Immature natural killer cell (primary cell): ENCODE measurements around the gene CHCHD6. TPM values are rescaled to one million over a fixed set of nuclear protein-coding genes. Genes with fewer than 3 reads are reported as not detected.

Source experiments
- DNase-seq, 3 donors: peaks; one replicate each; pipeline ENCODE4 v3.0.0; 2022; ENCODE audit warnings: mixed read lengths in 1 of 3
- H3K27ac Mint-ChIP-seq, 6 donors: one replicate each; pipeline ENCODE4 v1.8.0; 2020; ENCODE audit warnings: mixed read lengths in 6 of 6, mild to moderate bottlenecking in 5 of 6, inconsistent platforms in 4 of 6, moderate library complexity in 3 of 6
- H3K27me3 Mint-ChIP-seq, 3 donors: one replicate each; pipeline ENCODE4 v1.8.0; 2020 to 2021; ENCODE audit warnings: low read depth in 3 of 3, mild to moderate bottlenecking in 3 of 3, mixed read lengths in 3 of 3, moderate library complexity in 3 of 3, inconsistent platforms in 1 of 3
- H3K36me3 Mint-ChIP-seq, 3 donors: one replicate each; pipeline ENCODE4 v1.8.0; 2020; ENCODE audit warnings: mixed read lengths in 3 of 3, inconsistent platforms in 2 of 3, mild to moderate bottlenecking in 2 of 3
- H3K4me1 Mint-ChIP-seq, 2 donors: one replicate each; pipeline ENCODE4 v1.8.0; 2020; ENCODE audit warnings: inconsistent platforms in 2 of 2, mild to moderate bottlenecking in 2 of 2, mixed read lengths in 2 of 2, moderate library complexity in 1 of 2
- H3K4me3 Mint-ChIP-seq, 5 donors: one replicate each; pipeline ENCODE4 v1.8.0; 2020; ENCODE audit warnings: mild to moderate bottlenecking in 5 of 5, mixed read lengths in 5 of 5, inconsistent platforms in 3 of 5, moderate library complexity in 3 of 5
- H3K9me3 Mint-ChIP-seq, 6 donors: one replicate each; pipeline ENCODE4 v1.8.0; 2020; ENCODE audit warnings: mild to moderate bottlenecking in 6 of 6, mixed read lengths in 6 of 6, inconsistent platforms in 4 of 6, moderate library complexity in 3 of 6
- polyA plus RNA-seq, 3 donors: library from polyadenylated mRNA; unstranded; fragments of 300-500 nt; fragmentation: Illumina TruSeq; gene quantifications; one replicate each; pipeline ENCODE4 v1.2.3, GENCODE V29; 2021

The CHCHD6 gene, protein sequence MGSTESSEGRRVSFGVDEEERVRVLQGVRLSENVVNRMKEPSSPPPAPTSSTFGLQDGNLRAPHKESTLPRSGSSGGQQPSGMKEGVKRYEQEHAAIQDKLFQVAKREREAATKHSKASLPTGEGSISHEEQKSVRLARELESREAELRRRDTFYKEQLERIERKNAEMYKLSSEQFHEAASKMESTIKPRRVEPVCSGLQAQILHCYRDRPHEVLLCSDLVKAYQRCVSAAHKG
- polyA plus RNA-seq: 10 to 100 TPM in 1 of 3 donors, 1 to 10 TPM in 2; 9.7 to 12.9 (median 9.7) TPM

DNA sequence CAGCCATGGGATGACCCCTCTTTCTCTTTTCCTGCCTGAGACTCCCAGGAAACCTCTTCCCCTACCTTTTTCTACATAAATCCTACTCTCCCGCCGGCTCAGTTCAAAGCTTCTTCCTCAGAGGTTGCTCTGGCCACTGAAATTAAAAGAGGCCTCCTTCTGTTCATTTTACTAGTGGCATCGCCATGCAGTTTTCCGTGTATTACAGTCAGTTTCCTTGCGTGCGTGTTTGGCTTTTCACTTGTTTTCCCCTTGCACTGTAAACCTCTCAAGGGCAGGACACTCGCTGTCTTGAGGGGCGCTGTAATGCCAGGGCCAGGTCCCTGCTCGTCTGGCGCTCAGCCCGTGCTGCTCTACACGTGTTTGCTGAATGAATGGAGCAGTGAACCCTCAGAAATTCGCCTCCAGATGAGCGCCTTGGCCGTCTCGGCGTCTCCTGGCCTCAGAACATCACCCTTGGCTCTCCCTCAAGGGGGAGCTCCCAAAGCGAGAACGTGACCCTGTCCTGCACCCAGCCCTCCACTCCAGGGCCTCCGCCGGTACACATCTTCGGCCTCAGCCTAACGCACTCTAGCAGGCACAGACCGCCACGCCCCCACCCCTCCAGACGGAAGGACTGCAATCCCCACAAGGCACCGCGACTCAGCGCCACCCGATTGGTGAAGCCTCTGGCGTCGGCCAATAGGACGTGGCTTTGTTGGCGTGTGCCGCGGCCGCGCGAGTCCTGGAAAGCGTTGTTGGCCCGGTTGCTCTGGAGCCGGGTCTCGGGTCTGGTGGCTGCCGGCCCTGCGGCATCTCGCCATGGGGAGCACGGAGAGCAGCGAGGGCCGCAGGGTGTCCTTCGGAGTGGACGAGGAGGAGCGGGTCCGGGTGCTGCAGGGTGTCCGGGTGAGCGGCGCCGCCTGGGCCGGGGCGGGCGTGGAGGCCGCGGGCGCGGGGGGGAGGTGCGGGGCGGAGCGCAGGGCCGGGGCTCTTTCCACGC is at the start of gene CHCHD6:
CHCHD6 (plus strand) TSS at position 729 of the 982 bp plus-strand sequence; CDS start at position 802, 73 bp downstream.
- peaks cover 0 to 4% (median 0%) of the 10 kb centered on the region in 3 donors for H3K36me3 Mint-ChIP-seq
- DNase-seq: peak; percentile 92 to 95 (median 93)
- peaks cover 11 to 12% (median 12%) of the 10 kb centered on the region in 3 donors for H3K27me3 Mint-ChIP-seq
- H3K9me3 Mint-ChIP-seq: peaks cover 0 to 2% (median 0%) of the 10 kb centered on the region in 6 donors
- H3K4me1 Mint-ChIP-seq: peaks cover 10 to 17% of the 10 kb centered on the region in 2 donors
- H3K4me3 Mint-ChIP-seq: peak within 1 kb of the TSS; percentile 89 to 97 (median 92)
- peak within 1 kb of the TSS; percentile 55 to 80 (median 74) for H3K27ac Mint-ChIP-seq

DNA sequence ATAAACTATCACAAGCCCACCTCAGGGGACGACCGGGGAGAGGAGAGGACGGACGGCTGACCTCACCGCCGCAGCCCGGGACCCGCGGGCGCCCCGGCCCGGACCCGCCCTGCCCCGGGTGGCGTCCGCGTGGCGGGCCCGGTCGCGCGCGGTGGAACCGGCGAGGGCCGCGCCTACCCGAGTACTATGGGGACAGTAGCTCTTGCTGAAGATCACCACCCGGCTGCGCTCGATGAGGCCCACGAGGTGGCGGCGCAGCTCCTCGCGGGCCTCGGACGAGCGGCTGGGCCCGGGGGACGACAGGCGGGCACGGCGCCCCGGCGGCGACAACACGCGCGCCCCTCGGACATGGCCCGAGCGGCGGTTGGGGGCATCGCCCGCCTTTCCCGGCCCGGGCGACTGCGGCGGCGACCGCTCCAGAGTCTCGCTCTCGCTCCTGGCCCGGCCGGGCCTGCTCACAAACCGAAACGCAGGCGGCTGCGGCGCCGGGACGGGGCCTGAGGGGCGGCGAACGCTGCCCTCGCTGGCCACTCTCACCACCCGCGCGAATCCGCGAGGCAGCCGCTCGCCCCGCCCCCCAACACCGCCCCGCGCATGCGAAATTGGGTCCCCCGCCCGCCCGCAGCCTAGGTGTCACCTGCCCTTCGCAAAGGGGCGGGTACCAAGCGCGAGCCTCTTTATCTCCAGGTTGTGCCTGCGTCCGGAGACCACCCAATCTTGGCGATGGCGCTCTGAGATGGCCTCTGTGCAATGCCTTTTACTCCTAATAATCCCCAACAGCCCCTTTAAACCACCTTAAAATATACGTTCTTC is 49.3 kb upstream of the CHCHD6 start, which contains the start of gene TXNRD3:
TXNRD3 (minus strand) TSS at position 554 of the 813 bp plus-strand sequence.
- peaks cover 0 to 3% (median 0%) of the 10 kb centered on the region in 3 donors for H3K36me3 Mint-ChIP-seq
- H3K4me1 Mint-ChIP-seq: peaks cover 7 to 9% of the 10 kb centered on the region in 2 donors
- peak; percentile 53 to 60 (median 56) for DNase-seq
- H3K27me3 Mint-ChIP-seq: peaks cover 2 to 20% (median 2%) of the 10 kb centered on the region in 3 donors
- peak within 1 kb of the TSS in 3 of 6 donors; percentile 37 to 76 (median 38) for H3K27ac Mint-ChIP-seq
- no peaks in the 10 kb centered on the region for H3K9me3 Mint-ChIP-seq
- H3K4me3 Mint-ChIP-seq: peak within 1 kb of the TSS; percentile 86 to 89 (median 88)

DNA sequence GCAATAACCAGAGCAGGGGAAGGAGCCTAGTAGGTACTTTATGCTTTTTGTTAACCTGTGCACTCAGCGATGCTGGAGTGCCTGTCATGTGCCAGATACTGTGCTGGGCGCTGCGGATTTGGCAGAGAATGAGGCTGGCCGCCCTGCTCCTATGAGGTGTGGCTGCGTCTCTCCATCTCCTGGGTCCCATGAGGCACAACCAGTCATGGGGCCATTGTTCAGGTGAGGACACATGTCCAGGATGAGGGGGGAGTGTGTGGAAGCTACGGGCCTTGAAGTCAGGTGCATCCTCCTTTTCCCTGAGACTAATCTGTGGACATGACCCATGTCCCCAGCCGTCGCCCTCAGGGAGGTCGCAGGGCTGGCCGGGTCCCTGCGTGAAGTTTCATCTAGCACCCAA is 48.2 kb upstream of the CHCHD6 start:
- H3K36me3 Mint-ChIP-seq: no peaks in the 10 kb centered on the region
- no peaks in the 10 kb centered on the region for H3K9me3 Mint-ChIP-seq
- H3K4me3 Mint-ChIP-seq: peak overlapping the region in 4 of 5 donors; percentile 24 to 89 (median 86)
- H3K27ac Mint-ChIP-seq: no peak overlapping the region
- peaks cover 2 to 15% (median 5%) of the 10 kb centered on the region in 3 donors for H3K27me3 Mint-ChIP-seq
- DNase-seq: no peak
- H3K4me1 Mint-ChIP-seq: peaks cover 7 to 9% of the 10 kb centered on the region in 2 donors

DNA sequence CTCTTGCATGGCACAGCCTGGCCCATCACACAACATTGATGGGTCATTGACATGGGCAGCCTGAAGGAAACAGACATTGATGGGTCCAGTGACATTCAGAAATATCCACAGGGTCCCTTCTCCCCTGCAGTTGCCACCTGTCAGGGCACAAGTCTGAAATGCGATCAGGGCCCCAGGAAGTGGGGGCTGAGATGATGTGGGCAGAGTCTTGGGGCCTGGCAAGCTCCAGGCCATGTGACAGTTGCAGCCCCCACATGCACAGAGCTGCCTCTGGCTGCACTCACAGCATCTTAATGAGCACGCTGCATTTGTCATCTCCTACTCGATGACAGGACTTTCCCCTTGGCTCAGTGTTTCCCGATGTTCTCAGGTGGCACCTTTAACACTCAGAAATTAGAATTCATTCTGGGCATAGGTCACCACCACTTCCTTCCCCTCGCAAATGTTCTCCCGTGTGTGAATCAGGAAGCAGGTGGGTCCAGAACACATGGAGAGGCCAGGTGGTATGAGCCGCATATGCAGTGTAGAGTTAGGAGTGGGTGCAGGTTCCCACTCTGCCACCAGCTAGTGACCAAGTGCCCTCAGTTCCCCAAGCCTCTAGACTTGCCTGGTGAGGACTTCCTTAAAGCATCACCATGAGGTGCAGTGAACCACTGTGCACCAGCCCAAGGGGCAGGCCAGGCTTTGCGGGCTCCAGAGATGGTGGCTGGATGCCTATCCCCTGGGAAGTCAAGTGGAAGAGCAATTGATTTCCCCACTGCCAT is 47.5 kb upstream of the CHCHD6 start:
- Mint-ChIP-seq H3K27me3 (peaks cover 2 to 17% (median 8%) of the 10 kb centered on the region in 3 donors), H3K4me1 (peaks cover 7 to 9% of the 10 kb centered on the region in 2 donors), H3K4me3 (peak overlapping the region in 2 of 5 donors; percentile 21 to 86), H3K27ac (no peak overlapping the region), H3K36me3 (no peaks in the 10 kb centered on the region), H3K9me3 (no peaks in the 10 kb centered on the region)
- no peak for DNase-seq

DNA sequence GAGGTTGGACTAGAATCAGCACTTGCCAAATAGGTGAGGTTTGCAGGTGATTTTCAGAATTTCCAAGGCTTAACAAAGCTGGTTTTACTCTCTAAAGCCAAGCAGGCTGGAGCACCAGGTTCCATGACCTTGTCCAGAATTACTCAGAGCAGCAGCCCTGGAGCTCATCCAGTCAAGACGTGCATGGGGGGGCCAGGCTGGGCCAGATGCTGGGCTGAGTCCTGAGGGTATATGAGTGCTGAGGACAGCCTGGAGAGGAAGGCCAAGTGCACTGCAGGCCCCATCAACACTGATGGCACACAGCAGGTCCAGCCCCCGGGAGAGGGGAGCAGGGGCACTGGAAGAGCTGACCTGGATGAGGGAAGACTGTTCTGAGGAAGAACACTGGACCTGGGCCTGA is 46.1 kb upstream of the CHCHD6 start:
- Mint-ChIP-seq H3K4me1 (peaks cover 7 to 9% of the 10 kb centered on the region in 2 donors), H3K9me3 (no peaks in the 10 kb centered on the region), H3K27ac (no peak overlapping the region), H3K4me3 (no peak overlapping the region), H3K36me3 (no peaks in the 10 kb centered on the region), H3K27me3 (peaks cover 2 to 16% (median 9%) of the 10 kb centered on the region in 3 donors)
- DNase-seq: no peak

DNA sequence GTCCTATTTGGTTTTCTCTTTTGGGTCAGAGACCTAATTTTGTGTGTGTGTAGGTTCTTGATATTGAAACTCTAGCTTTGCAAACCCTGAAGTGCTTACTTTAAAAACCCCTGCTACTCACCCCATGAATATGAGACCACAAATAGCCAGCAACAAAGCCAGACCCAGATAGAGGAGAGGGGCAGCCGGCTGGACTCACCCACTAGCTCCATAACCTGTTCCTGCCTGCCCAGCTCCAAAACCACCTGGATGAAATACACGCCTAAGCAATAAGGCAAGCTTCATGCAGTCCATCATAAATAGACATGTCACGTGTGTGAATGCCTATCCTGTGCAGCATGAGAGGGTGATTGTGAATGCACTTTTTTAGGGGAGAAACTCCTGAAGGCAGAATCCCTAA is 45.5 kb upstream of the CHCHD6 start:
- H3K27ac Mint-ChIP-seq: no peak overlapping the region
- peaks cover 2 to 16% (median 9%) of the 10 kb centered on the region in 3 donors for H3K27me3 Mint-ChIP-seq
- no peak overlapping the region for H3K4me3 Mint-ChIP-seq
- H3K36me3 Mint-ChIP-seq: no peaks in the 10 kb centered on the region
- peaks cover 7 to 9% of the 10 kb centered on the region in 2 donors for H3K4me1 Mint-ChIP-seq
- no peak for DNase-seq
- no peaks in the 10 kb centered on the region for H3K9me3 Mint-ChIP-seq

DNA sequence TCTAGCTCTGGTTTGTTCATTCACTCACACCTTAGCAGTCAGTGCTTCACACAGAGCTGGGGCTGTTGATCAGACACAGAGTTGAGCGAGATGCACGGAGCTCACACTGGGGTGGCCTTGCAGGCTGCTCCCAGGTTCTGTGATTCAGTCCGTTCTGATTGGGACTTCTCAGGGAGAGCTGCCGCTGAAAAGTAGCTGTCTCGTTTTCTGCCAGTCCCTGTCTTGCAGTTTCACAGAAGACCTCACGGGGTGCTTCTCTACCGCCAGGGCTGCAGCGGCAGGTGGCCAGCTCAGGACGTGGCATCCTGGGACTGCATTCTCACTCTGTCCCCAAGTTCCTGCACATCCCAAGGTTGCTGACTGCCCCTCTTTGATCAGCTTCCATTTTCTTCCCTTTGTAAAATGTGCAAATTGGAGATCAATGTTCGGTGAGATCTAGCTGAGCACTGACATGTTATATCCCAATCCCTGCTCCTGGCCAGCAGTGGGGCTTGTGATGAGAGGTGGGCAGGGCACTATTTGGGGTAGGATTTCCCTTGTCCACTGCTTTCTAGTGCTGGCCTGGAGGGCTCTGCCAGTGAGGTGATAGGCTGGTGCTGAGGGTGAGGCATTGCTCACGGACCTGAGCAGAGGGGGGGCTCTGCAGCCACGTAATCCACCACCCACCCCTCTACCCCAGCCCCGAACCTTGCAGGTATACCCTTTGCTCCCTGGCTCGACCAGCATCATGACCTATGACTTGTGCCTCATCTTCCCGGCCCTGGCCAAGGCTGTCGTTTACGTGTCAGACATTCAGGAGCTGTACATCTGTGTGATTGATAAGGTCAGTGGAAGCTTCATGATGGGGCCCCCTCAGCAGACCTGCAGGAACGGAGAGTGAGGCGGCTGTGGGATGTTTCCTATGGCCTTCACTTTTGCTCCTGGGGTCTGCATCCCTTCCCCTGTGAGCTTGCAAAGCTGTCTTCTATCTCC is 43.8 kb upstream of the CHCHD6 start:
- DNase-seq: no peak
- no peaks in the 10 kb centered on the region for H3K36me3 Mint-ChIP-seq
- H3K4me3 Mint-ChIP-seq: no peak overlapping the region
- peaks cover 4 to 16% (median 10%) of the 10 kb centered on the region in 3 donors for H3K27me3 Mint-ChIP-seq
- peaks cover 3 to 4% of the 10 kb centered on the region in 2 donors for H3K4me1 Mint-ChIP-seq
- H3K9me3 Mint-ChIP-seq: no peaks in the 10 kb centered on the region
- H3K27ac Mint-ChIP-seq: no peak overlapping the region

DNA sequence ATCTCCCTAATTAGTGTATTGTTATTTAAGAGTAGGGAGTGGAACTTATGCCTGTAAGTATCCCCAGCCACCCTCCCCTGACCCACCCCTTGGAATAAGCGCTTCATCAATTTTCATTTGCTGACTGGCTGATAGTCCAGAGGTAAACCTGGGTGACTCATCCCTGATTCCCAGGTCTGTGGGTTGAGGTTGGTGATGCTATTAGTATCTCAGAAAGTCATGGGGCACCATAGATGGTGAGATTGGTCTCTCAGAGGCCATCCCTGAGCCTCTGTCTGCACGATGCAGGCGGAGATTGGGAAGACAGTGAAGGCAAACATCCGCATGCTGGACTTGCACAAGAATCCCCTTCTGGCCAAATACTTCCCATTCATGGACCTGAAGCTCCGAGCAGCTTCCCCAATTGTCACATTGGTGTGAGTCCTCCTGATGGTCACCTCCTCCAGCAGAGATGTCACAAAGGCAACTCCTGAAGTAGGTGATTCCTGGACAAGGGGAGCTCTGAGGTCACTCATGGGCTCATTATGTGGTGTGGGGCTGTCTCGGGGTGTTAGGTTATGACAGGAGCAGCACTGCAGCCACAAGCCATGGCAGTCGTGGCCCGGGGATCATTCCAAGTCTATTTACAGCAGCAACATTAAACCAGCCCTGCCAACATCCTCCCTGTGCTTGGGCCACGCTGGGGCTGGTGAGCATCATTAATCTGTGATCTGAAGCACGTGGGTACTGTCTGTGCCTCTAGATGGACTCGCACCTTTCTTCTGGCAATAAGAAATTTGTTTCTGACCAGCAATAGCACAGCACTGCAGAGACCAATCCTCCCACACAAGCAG is 42.3 kb upstream of the CHCHD6 start:
- Mint-ChIP-seq H3K4me3 (no peak overlapping the region), H3K4me1 (peaks cover 14 to 15% of the 10 kb centered on the region in 2 donors), H3K27me3 (peaks cover 4 to 13% (median 10%) of the 10 kb centered on the region in 3 donors), H3K9me3 (no peaks in the 10 kb centered on the region), H3K36me3 (no peaks in the 10 kb centered on the region), H3K27ac (no peak overlapping the region)
- DNase-seq: no peak

DNA sequence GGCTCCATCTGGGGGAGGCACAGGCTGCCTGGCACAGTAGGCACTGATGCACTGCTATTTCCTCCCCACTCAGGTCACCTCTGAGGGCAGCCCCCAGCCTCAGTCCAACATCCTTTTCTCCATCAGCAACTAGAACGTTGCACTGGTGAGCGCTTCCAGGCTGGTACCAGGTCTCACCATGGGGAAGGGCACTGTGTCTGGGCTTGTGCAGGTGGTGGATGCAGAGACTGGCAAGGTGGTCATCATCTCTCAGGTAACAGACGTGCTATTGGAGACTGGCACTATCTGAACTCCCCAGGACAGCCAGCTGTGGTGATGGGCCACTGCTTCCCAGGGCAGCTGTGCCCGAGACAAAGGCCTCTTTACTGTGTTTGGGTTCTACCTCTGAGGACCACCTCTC is 40.8 kb upstream of the CHCHD6 start:
- Mint-ChIP-seq H3K27me3 (peaks cover 4 to 10% (median 9%) of the 10 kb centered on the region in 3 donors), H3K4me3 (no peak overlapping the region), H3K9me3 (no peaks in the 10 kb centered on the region), H3K4me1 (peaks cover 14 to 15% of the 10 kb centered on the region in 2 donors), H3K36me3 (no peaks in the 10 kb centered on the region), H3K27ac (no peak overlapping the region)
- no peak for DNase-seq

DNA sequence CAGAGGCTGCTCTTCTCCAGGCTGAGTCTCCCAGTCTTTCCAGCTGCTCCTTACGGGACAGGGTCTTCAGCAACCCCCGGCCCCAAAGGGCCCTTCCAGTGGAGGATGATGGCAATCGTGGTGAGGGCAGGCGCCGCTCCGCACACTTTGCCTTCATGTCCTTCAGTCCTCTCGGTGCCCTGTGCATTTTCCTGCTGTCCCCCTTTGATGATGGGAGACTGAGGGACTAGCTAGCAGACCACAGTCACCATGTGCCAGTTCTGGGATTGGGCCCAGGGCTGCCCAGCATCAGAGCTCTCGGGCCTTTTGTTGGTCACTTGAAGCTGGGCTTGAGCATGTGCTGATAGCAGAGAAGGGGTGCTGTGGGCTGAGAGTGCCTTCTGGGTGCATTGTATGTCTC is 40.3 kb upstream of the CHCHD6 start:
- no peak overlapping the region for H3K27ac Mint-ChIP-seq
- H3K4me1 Mint-ChIP-seq: peaks cover 14 to 15% of the 10 kb centered on the region in 2 donors
- DNase-seq: no peak
- no peaks in the 10 kb centered on the region for H3K36me3 Mint-ChIP-seq
- H3K9me3 Mint-ChIP-seq: no peaks in the 10 kb centered on the region
- H3K27me3 Mint-ChIP-seq: peaks cover 4 to 9% (median 8%) of the 10 kb centered on the region in 3 donors
- no peak overlapping the region for H3K4me3 Mint-ChIP-seq

DNA sequence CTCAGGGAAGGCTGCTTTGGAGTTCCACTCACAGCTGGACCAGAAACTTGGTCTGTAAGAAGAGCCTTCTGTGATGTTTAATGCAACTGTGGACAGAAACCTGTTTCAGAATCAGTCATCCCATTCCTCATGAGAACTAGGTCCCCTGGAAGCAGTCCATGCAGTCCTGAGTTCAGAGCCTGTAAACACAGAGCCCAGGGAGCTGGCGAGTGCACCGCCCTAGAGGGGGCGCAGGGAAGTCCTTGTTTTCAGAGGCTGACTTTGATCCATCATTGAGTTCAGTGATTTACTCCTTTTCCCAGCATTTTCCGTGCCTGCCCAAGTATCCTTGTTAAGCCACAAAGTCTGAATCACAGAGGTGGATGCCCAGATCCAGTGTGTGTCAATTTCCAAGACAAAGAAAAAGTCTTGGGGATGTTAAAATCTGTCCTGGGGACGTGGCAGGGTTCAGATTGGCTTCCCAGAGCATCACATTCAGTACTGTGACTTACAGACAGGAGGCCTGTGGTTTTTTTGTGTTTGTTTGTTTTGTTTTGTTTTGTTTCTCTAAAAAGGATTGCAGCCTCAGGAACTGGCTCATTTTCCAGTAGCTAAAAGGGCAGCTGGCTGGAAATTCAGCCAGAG is 39.3 kb upstream of the CHCHD6 start:
- Mint-ChIP-seq H3K27me3 (peaks cover 2 to 11% (median 7%) of the 10 kb centered on the region in 3 donors), H3K4me3 (no peak overlapping the region), H3K9me3 (no peaks in the 10 kb centered on the region), H3K27ac (no peak overlapping the region), H3K36me3 (no peaks in the 10 kb centered on the region), H3K4me1 (peaks cover 14 to 15% of the 10 kb centered on the region in 2 donors)
- DNase-seq: no peak
